SIG-M5 treated with dmso at 0.1 percent for 504 hours (cell line): ENCODE data around the gene TBRG4.

ENCODE experiments used
- DNase-seq: peaks from one replicate; lab custom pipeline; 2025; ENCODE audit not compliant: unreplicated experiment; lab: John Stamatoyannopoulos, UW

Gene TBRG4

GRCh38 chr7:45075871-45076796, 35.4 kb downstream of the TBRG4 start:
- DNase-seq = no peak

- DNase-seq = no peak
Observed at GRCh38 chr7:45075355-45075644, 36.2 kb downstream of the TBRG4 start.

- DNase-seq = no peak
Observed at GRCh38 chr7:45074528-45075354, 36.8 kb downstream of the TBRG4 start.

- peak; percentile 21 for DNase-seq
Observed at GRCh38 chr7:45073786-45074527, 37.5 kb downstream of the TBRG4 start.

- no peak for DNase-seq
Observed at GRCh38 chr7:45073031-45073785, 38.3 kb downstream of the TBRG4 start.

GRCh38 chr7:45072131-45073030, 39.1 kb downstream of the TBRG4 start:
- no peak for DNase-seq

- DNase-seq = no peak
Observed at GRCh38 chr7:45071528-45071927, 40.0 kb downstream of the TBRG4 start.

GRCh38 chr7:45070254-45070642, 41.2 kb downstream of the TBRG4 start:
- DNase-seq = no peak

GRCh38 chr7:45069444-45070253, 41.8 kb downstream of the TBRG4 start:
- no peak for DNase-seq

GRCh38 chr7:45068236-45069023, 43.1 kb downstream of the TBRG4 start:
- DNase-seq = no peak

- no peak for DNase-seq
Observed at GRCh38 chr7:45067582-45067981, 43.9 kb downstream of the TBRG4 start.

- DNase-seq = no peak
Observed at GRCh38 chr7:45066409-45066808, 45.1 kb downstream of the TBRG4 start.

- DNase-seq = no peak
Observed at GRCh38 chr7:45065031-45065995, 46.2 kb downstream of the TBRG4 start.

GRCh38 chr7:45064047-45064725, 47.3 kb downstream of the TBRG4 start:
- no peak for DNase-seq

- DNase-seq = no peak
Observed at GRCh38 chr7:45061806-45062425, 49.6 kb downstream of the TBRG4 start.

GRCh38 chr7:45061352-45061751, 50.1 kb downstream of the TBRG4 start:
- DNase-seq = no peak
